CD4-positive, alpha-beta T cell treated with Interleukin-21 for 1 hour (primary cell): ENCODE measurements around the gene STK4.

Source experiments
- DNase-seq: peaks from one replicate; pipeline ENCODE4 v3.0.0-alpha.2; 2020

Gene STK4

DNA sequence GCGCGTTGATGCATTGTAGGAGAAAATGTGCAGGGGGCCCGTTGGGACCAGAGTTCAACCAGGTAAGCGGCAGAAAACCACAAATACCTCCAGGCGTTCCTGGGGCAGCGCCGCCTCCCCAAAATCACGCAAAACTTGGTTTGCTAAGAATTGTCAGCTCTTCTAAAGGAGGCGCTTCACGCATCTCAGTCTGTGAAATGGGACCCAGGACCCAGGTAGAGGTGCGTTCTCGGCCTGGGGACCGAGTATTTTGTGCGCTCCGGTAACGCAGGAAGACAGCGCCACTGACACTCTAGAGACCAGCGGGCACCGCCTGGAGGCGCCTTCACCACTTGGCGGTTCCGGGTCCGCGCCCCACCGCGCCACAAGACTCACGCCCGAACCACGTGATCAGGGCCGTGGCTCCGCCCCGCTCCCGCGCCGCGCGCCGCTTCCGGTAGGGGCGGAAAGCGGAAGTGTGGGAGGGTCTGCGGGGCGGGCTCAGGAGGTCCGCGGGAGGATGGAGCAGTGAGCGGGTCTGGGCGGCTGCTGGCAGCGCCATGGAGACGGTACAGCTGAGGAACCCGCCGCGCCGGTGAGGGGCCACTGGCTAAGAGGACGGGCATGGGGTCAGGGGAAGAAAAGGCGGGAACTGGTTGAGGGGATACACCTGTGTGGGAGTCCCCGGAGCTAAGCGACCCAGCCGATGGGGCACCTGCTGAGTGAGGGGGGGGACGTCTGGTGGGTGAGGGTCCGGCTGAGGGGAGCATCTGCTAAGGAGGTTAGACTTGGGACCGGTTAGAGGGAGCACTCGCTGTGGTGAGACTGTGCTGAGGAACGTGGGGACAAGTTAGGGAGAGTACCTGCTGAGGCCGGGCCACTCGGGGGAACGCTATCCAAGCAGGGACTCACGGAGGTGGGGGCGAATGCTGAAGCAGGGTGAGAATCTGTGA, at the start of gene STK4:
Gene STK4, plus strand, starts transcription at position 483 of the 932 bp plus-strand sequence. Its CDS starts 57 bp downstream, at position 540.
- peak; percentile 96 for DNase-seq

GRCh38 chr20:44916586-44916985, 49.7 kb upstream of the STK4 start:
- no peak for DNase-seq

DNA sequence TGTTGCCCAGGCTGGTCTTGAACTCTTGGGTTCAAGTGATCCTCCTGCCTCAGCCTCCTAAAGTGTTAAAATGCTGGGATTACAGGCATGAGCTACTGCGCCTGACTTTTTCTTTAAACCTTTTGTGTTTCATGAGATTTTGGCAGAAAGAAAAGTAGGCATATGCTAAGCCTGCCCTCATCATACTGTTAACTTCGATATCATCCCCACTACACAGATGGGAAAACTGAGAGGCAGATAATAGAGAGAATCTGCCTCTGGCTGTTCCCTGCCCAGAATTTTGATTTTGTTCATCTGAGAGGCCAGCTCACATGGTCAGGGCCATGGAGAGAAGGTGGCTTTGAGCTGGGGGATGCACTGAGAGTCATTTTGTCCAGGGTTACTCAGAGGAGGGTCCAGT, 48.9 kb upstream of the STK4 start:
- DNase-seq = no peak

GRCh38 chr20:44918342-44918741, 48.0 kb upstream of the STK4 start:
- no peak for DNase-seq

DNA sequence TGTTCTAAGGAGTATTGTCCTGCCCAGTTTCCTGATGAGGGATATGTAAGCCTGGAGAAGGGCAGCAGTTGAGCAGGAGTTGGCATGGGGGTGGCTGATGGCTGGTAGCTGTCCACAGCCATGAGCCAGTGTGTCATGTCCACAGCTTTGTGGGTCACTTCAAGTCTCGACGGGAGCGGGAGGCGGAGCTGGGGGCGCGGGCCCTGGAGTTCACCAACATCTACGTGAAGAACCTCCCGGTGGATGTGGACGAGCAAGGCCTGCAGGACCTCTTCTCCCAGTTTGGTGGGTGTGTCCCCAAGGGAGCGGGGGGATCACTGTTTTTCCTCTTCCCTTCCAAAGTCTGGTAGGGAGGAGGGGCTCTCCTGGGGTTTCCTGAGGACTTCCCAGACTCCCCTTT, 47.6 kb upstream of the STK4 start:
- DNase-seq = no peak

- no peak for DNase-seq
Measured at GRCh38 chr20:44921447-44921846, 44.9 kb upstream of the STK4 start.

GRCh38 chr20:44924541-44924940, 41.8 kb upstream of the STK4 start:
- DNase-seq = no peak

GRCh38 chr20:44928595-44928994, 37.7 kb upstream of the STK4 start:
- DNase-seq = no peak

DNA sequence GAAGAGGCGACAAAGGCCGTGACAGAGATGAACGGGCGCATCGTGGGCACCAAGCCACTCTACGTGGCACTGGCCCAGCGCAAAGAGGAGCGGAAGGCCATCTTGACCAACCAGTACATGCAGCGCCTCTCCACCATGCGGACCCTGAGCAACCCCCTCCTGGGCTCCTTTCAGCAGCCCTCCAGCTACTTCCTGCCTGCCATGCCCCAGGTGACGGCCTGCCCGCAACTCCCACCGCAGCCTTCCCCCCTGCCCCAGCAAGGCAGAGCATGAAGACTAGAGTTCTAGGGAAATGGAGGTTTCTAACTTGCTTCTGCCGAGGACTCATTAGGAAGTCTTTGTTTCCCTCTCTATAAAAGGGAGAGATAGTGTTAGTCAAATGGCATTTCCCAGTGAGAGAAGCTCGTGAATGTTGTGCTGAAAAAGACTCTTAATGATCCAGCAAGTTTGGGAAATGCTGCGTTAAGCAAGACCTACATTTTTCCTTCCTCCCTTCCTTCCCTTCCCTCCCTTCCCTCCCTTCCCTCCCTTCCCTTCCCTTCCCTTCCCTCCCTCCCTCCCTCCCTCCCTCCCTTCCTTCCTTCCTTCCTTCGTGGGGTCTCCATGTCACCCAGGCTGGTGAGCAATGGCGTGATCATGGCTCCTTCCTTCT, 35.7 kb upstream of the STK4 start:
- no peak for DNase-seq

- DNase-seq = no peak
Measured at GRCh38 chr20:44931911-44932310, 34.4 kb upstream of the STK4 start.

GRCh38 chr20:44932916-44933315, 33.4 kb upstream of the STK4 start:
- DNase-seq = no peak

GRCh38 chr20:44936510-44936909, 29.8 kb upstream of the STK4 start:
- DNase-seq = no peak

DNA sequence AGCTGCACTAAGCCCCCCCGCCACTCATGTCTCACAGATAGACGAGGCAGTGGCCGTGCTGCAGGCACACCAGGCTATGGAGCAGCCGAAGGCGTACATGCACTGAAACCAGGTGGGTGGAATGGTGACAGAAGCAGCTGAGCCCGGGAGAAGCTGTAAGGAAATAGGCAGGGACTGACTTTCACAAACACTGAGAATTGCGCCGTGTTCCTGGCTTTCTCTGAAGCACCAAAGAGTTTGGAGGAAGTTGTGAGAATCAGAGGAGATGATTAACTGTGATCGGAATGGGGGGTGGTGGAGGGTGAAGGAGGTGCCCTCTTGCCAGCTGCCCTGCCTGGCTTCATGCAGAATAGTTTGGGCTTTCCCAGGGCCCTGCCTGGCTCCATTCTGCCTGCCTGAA, 27.7 kb upstream of the STK4 start:
- no peak for DNase-seq

DNA sequence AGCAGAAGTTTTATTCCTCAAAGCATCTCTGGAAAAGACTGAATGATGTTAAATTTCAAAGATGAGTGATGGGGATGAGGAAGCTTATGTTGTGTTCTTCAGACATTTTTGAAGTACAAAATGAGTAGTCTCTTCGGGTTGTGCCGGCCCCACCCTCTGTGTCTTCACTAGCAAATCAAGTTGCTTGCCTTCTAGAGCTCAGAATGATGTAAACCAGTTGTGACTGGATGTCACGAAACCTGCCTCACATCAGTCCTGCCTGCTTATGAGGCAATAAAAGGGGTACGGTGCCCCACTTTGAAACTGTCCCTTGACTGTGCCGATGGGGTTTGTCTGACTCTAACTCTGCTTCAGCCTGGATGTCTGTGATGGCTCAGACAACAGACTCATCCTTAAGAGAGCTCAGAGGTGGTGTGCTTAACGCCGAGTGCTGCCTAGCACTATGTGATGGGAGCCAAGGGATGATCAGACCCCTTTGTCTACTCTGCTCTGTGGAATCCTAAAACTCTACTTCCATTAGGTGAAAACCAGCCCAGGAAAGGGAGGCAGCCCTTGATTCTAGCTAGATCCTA, 25.1 kb upstream of the STK4 start:
- DNase-seq = no peak

DNA sequence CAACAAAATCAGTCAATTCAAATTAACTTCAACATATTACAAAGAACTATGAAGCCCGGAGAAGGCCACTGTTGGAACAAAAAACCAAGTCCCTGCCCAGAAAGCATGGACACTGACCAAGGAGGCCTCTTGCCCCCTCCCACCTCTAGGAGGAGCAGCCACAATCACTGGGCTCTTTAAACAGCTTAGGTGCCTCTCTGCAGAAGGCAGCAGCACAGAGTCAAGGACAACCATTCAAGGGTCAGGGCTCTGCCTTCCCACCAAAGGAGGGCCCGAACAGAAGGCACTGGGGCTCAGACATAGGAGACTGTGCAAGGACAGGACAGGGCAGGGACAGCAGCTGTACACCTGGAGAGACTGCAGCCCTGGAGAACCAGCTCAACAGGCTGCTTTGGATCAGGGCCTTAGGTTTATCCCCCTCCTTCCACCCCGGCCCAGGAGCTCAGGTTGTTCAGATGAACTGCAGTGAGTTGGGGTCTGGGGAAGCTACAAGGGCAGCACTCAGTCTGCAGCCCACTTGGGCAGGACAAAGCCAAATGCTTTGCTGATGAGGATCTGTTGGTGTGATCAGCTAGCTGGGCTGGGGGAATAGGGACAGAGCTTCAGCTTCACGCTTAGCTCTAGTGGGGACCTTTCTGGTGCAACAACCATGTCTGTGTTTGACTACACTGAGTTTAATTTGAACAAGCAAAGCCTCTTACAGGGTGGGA, 23.9 kb upstream of the STK4 start:
- DNase-seq = no peak

- DNase-seq = no peak
Measured at GRCh38 chr20:44943828-44944227, 22.5 kb upstream of the STK4 start.

GRCh38 chr20:44945261-44945660, 21.1 kb upstream of the STK4 start:
- DNase-seq = no peak

DNA sequence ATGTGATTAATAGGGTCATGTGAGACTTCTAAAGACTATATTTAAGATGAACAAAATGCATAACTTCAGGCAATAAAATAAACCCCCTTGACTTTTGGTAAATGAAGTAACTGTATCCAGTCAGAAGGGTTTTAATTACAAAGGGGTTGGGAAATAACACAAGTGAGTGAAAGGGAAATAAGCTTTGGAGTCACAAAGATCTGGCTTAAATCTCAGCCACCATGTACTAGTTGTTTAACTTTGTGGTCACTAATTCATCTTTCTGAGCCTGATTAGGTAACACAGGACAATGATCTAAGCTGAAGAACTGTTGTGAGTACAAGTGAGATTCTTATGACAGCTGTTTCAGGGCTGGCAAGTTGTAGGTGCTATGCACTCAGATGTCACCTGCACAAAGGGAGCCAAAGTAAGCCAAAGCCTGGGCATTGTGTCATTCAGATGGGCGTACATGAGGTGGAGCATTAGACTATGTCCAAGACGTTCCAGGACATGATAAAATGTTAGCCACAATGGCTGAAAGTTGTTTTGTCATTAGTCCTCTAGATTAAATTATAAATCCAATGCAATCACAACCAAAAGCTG, 19.9 kb upstream of the STK4 start:
- no peak for DNase-seq

DNA sequence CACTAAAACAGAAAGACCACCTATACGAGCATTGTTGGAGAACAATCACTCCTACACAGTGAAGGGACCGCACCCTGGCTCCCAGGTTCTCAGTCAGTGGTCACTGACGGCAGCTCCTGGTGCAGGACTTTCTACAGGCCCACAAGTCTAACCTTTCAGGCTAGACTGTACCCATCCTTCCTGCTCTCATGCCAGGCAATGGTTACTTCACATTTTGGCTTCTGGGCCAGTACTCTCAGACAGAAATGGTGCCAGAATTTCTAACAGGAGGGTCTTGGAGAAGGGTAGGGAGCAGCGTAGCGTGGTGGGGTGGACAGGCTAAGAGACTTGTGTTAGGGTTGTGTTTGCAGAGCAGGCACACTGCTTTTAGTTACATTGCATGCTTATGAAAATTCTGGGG, 18.2 kb upstream of the STK4 start:
- DNase-seq = no peak

- no peak for DNase-seq
Measured at GRCh38 chr20:44948513-44948912, 17.8 kb upstream of the STK4 start.

DNA sequence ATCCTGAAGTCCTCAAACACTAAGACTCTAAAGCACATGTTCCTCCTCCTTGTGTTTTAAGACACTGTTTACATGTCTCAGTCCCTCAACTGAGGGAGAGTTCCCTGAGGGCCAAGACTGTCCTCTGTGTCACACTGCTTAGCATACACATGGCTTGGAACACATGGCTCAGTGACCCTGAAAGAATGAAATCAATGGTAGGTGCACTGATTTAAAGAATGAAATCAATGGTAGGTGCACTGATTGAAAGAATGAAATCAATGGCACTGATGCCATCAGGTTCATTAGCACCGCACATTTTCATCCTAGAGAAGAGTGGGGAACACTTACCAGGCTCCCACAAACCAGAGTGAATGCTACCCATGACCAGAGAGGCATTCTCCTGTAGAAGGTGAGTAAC, 15.9 kb upstream of the STK4 start:
- no peak for DNase-seq

GRCh38 chr20:44952731-44953130, 13.6 kb upstream of the STK4 start:
- no peak for DNase-seq

GRCh38 chr20:44954211-44954610, 12.1 kb upstream of the STK4 start:
- no peak for DNase-seq
